ENCODE measurements around the gene ATG16L2. TPM values are rescaled to one million over a fixed set of nuclear protein-coding genes. Genes with fewer than 3 reads are reported as not detected.
A peak's percentile ranks its signal among the peaks of the same experiment; 100 is the strongest.

ATG16L2 gene
- total and polyA plus RNA-seq, 9 donors: 7.5 to 18.3 (median 14.1) TPM

GRCh38 chr11:72779495-72780128 is 34.6 kb upstream of the ATG16L2 start:
- Histone ChIP-seq H3K27ac (ENCODE audit: low read length) (no peak overlapping the region), H3K4me3 (ENCODE audit: low read length) (no peak overlapping the region), H3K4me1 (ENCODE audit: control insufficient read depth, insufficient read depth, low read length) (peaks cover 44% of the 10 kb centered on the region), H3K36me3 (ENCODE audit: control insufficient read depth, insufficient read depth, low read length) (peaks cover 4% of the 10 kb centered on the region), H3K9me3 (replicated peaks; ENCODE audit: control insufficient read depth, low read depth, low read length) (no peaks in the 10 kb centered on the region), H3K27me3 (ENCODE audit: control insufficient read depth, insufficient read depth, low read length) (peaks cover 13% of the 10 kb centered on the region)
- WGBS (ENCODE audit: insufficient coverage): 70% methylated on average over 2 of the region's 4 CpGs
- DNase-seq: no peak

GRCh38 chr11:72780296-72781062 is 33.7 kb upstream of the ATG16L2 start:
- Histone ChIP-seq H3K27ac (ENCODE audit: low read length) (no peak overlapping the region), H3K4me3 (ENCODE audit: low read length) (peak overlapping the region; percentile 40), H3K4me1 (ENCODE audit: control insufficient read depth, insufficient read depth, low read length) (peaks cover 38% of the 10 kb centered on the region), H3K9me3 (replicated peaks; ENCODE audit: control insufficient read depth, low read depth, low read length) (no peaks in the 10 kb centered on the region), H3K36me3 (ENCODE audit: control insufficient read depth, insufficient read depth, low read length) (peaks cover 4% of the 10 kb centered on the region), H3K27me3 (ENCODE audit: control insufficient read depth, insufficient read depth, low read length) (peaks cover 13% of the 10 kb centered on the region)
- no peak for DNase-seq
- 71% methylated on average over 7 of the region's 10 CpGs for WGBS (ENCODE audit: insufficient coverage)

DNA sequence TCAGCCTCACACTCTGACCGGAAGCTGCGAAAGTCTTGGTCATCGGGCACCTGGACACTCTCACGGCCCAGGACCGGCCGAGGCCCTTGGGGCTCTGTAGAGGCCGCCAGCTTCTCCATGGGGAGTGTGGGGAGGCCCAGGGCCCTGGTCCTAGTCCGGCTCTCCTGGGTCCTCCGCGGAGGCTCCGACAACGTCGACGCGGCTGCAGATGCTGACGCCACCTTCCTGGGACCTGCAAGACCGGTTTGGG is 33.2 kb upstream of the ATG16L2 start:
- H3K4me1 ChIP-seq (ENCODE audit: control insufficient read depth, insufficient read depth, low read length): peaks cover 38% of the 10 kb centered on the region
- H3K27me3 ChIP-seq (ENCODE audit: control insufficient read depth, insufficient read depth, low read length): peaks cover 13% of the 10 kb centered on the region
- peaks cover 4% of the 10 kb centered on the region for H3K36me3 ChIP-seq (ENCODE audit: control insufficient read depth, insufficient read depth, low read length)
- H3K27ac ChIP-seq (ENCODE audit: low read length): no peak overlapping the region
- peak overlapping the region; percentile 40 for H3K4me3 ChIP-seq (ENCODE audit: low read length)
- no peak for DNase-seq
- WGBS (ENCODE audit: insufficient coverage): 16% methylated on average over 14 of the region's 17 CpGs
- H3K9me3 ChIP-seq (replicated peaks; ENCODE audit: control insufficient read depth, low read depth, low read length): no peaks in the 10 kb centered on the region

GRCh38 chr11:72781313-72782080 is 32.7 kb upstream of the ATG16L2 start:
- H3K4me3 ChIP-seq (ENCODE audit: low read length): peak overlapping the region; percentile 40
- H3K27ac ChIP-seq (ENCODE audit: low read length): no peak overlapping the region
- DNase-seq: peak; percentile 54
- peaks cover 35% of the 10 kb centered on the region for H3K4me1 ChIP-seq (ENCODE audit: control insufficient read depth, insufficient read depth, low read length)
- H3K36me3 ChIP-seq (ENCODE audit: control insufficient read depth, insufficient read depth, low read length): peaks cover 4% of the 10 kb centered on the region
- peaks cover 13% of the 10 kb centered on the region for H3K27me3 ChIP-seq (ENCODE audit: control insufficient read depth, insufficient read depth, low read length)
- under 1% methylated on average over 79 of the region's 89 CpGs for WGBS (ENCODE audit: insufficient coverage)
- H3K9me3 ChIP-seq (replicated peaks; ENCODE audit: control insufficient read depth, low read depth, low read length): no peaks in the 10 kb centered on the region

DNA sequence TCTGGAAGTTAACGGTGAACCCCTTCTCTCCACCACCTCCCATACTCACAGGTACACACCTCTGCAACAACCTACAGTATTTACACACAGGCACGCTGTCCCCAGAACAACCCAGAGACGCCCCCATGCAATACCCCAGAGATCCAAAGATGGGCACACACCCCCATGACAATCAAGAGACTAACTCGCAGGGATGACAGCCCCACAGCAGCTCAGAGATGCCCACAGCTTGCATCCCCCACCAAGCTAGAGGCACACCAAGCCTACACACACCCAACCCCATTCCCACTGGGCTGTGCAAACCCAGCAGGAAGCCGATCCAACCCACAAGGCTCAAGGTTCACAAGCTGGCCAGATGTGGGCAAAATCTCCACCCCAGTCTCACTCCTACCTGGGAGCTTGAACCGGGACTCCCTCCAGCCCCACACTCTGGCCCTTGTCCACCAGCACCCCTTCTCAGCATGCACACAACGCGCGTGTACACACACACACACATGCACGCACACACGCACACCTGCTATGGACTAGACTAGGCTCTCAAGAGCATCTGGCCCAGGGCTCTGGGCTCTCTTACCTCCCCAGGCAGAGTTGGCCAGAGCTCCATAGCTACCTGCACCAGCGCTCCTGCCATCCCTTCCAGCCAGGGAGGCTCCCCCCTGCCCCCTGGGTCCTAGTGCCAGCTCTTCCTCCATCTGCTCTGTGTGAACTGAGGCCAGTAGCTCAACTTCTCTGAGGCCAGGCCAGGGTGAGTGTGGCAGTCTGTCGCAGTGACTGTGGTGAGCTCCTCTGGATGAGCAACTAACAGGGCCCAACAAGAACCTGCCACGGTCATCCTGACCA is 31.9 kb upstream of the ATG16L2 start:
- H3K4me1 ChIP-seq (ENCODE audit: control insufficient read depth, insufficient read depth, low read length): peaks cover 30% of the 10 kb centered on the region
- H3K36me3 ChIP-seq (ENCODE audit: control insufficient read depth, insufficient read depth, low read length): peaks cover 4% of the 10 kb centered on the region
- DNase-seq: no peak
- no peak overlapping the region for H3K27ac ChIP-seq (ENCODE audit: low read length)
- no peaks in the 10 kb centered on the region for H3K9me3 ChIP-seq (replicated peaks; ENCODE audit: control insufficient read depth, low read depth, low read length)
- H3K4me3 ChIP-seq (ENCODE audit: low read length): peak overlapping the region; percentile 28
- peaks cover 13% of the 10 kb centered on the region for H3K27me3 ChIP-seq (ENCODE audit: control insufficient read depth, insufficient read depth, low read length)
- WGBS (ENCODE audit: insufficient coverage): 35% methylated on average over 10 of the region's 14 CpGs

DNA sequence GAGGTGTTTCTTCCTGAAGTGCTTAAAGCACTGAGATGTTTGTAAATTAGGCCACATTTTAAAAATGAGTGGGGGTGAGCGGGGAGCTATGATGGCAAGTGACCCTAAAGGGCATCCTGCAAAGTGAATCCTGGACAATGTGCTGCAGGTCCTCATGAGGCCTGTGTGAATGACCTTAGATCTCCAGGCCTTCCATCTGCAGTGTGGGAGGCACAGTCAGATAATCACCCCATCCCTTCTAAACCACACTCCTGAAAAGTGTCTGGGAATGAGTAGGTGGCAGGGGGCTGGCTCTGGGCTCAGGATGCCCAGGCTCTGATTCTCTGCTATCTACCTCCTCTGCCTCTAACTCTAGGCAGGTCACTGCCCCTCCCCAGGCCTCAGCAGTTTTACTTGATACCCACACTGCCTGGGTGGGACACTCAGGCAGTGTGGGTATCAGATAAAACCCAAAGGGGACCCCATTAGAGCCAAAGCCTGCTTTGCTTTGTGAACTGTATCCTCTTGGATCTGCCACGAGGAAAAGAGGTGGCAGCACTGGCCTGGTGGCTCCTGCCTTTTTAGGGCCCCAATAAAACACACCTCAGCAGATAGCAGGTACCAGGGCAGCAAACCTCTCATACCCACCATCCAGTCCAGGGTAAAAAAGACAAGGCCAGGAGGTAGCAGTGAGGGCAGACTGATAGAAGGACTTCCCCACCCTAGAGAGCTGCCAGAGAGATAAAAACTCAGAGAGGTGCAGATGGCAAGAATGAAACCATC is 30.9 kb upstream of the ATG16L2 start:
- 83% methylated on average over 2 of the region's 2 CpGs for WGBS (ENCODE audit: insufficient coverage)
- H3K4me3 ChIP-seq (ENCODE audit: low read length): no peak overlapping the region
- H3K27me3 ChIP-seq (ENCODE audit: control insufficient read depth, insufficient read depth, low read length): peaks cover 13% of the 10 kb centered on the region
- peaks cover 31% of the 10 kb centered on the region for H3K4me1 ChIP-seq (ENCODE audit: control insufficient read depth, insufficient read depth, low read length)
- H3K36me3 ChIP-seq (ENCODE audit: control insufficient read depth, insufficient read depth, low read length): peaks cover 4% of the 10 kb centered on the region
- DNase-seq: no peak
- no peaks in the 10 kb centered on the region for H3K9me3 ChIP-seq (replicated peaks; ENCODE audit: control insufficient read depth, low read depth, low read length)
- H3K27ac ChIP-seq (ENCODE audit: low read length): no peak overlapping the region

DNA sequence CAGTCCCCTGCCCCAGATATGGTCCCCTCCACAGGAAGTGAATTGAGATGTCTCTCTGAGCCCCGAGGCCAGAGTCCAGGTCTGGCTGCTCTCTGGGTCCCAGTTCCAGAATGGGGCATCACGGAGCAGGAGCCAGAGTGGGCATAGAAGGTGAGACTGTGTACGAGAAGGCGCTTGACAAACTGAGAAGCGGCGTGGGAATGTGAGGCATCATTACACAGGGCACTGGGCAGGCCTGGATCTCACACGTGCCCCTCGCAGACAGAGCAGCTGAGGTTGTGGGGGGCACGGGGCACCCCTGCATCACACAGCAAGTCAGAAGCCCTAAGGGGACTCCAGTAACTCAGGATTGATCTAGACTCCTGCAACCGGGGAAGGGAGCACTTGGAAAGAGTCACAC is 29.5 kb upstream of the ATG16L2 start:
- Histone ChIP-seq H3K9me3 (replicated peaks; ENCODE audit: control insufficient read depth, low read depth, low read length) (no peaks in the 10 kb centered on the region), H3K4me1 (ENCODE audit: control insufficient read depth, insufficient read depth, low read length) (peaks cover 38% of the 10 kb centered on the region), H3K4me3 (ENCODE audit: low read length) (no peak overlapping the region), H3K36me3 (ENCODE audit: control insufficient read depth, insufficient read depth, low read length) (no peaks in the 10 kb centered on the region), H3K27me3 (ENCODE audit: control insufficient read depth, insufficient read depth, low read length) (peaks cover 13% of the 10 kb centered on the region), H3K27ac (ENCODE audit: low read length) (no peak overlapping the region)
- no peak for DNase-seq
- whole genome bisulfite sequencing (ENCODE audit: insufficient coverage): 78% methylated on average over 9 of the region's 10 CpGs

DNA sequence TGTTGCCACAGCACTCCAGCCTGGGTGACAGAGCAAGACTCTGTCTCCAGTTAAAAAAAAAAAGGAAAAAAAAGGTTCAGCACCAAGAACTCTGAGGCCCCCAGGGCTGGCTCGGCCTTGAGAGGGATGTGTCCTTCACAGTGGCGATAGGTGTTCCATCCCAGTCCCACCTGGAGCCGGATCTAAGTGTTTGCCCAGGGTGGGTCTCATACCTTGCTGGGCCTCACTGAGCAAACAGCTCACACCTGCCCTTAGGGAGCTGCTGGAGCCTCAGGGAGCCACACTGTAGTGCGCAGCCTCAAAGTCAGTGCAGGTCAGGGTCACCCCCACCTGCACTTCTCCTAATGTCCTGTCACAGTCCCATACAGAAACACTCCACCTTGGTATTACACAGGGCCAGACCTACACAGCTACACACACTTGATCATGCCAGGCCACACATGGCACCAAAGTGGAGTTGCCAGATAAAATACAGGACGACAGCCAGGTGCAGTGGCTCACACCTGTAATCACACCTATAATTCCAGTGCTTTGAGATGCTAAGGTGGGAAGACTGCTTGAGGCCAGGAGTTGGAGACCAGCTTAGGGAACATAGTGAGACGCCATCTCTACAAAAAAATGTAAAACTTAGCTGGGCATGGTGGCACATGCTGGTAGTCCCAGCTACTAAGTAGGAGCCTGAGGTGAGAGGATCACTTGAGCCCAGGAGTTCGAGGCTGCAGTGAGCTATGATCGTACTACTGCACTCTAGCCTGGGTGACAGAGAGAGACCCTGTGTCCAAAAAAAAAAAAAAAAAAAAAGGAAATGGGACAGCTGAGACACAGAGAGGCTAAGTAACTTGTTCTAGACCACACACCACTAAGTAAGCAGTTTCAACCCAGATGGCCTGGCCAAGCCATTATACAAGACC is 27.7 kb upstream of the ATG16L2 start:
- Histone ChIP-seq H3K27me3 (ENCODE audit: control insufficient read depth, insufficient read depth, low read length) (peaks cover 6% of the 10 kb centered on the region), H3K27ac (ENCODE audit: low read length) (no peak overlapping the region), H3K4me3 (ENCODE audit: low read length) (no peak overlapping the region), H3K36me3 (ENCODE audit: control insufficient read depth, insufficient read depth, low read length) (no peaks in the 10 kb centered on the region), H3K4me1 (ENCODE audit: control insufficient read depth, insufficient read depth, low read length) (peaks cover 29% of the 10 kb centered on the region), H3K9me3 (replicated peaks; ENCODE audit: control insufficient read depth, low read depth, low read length) (no peaks in the 10 kb centered on the region)
- DNase-seq: no peak
- 93% methylated on average over 4 of the region's 8 CpGs for WGBS (ENCODE audit: insufficient coverage)
